ENCODE results near the gene ZNF236.
"Not testable (repeated sequence)": the region's sequence is repeated elsewhere in the genome, so short reads cannot be mapped to it uniquely, and the experiment has no call there.

The ZNF236 gene

DNA sequence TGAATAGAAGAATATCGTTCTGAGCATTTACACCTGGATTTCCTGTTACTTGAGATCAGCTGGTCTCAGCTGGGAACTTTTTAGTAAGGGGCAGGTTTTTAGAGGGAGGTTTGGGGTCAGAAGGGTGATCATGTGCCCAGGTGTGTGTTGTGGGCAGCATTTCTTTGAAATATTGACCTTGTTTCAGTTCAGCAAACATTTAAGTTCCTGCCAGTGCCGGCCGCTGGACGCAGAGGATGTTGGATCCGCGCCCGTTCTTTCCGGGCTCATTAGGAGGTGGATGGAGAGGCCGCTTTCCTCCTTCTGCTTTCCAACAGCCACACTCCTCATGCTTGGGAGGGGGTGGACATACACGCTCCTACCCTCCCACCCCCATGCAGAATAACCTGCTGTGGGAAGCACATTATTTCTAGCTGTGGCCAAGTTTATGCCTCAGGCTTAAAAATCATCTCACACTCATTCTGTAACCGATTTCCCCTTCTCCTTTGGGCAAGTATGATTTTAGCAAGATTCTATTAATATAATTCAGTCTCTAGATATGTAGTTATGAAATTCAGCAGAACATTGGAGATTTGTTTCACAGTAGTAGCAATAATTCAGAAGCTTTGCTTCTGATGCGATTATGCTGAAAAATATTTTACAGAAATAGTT lies 131.4 kb downstream of the ZNF236 start:
- no peak for DNase-seq

DNA sequence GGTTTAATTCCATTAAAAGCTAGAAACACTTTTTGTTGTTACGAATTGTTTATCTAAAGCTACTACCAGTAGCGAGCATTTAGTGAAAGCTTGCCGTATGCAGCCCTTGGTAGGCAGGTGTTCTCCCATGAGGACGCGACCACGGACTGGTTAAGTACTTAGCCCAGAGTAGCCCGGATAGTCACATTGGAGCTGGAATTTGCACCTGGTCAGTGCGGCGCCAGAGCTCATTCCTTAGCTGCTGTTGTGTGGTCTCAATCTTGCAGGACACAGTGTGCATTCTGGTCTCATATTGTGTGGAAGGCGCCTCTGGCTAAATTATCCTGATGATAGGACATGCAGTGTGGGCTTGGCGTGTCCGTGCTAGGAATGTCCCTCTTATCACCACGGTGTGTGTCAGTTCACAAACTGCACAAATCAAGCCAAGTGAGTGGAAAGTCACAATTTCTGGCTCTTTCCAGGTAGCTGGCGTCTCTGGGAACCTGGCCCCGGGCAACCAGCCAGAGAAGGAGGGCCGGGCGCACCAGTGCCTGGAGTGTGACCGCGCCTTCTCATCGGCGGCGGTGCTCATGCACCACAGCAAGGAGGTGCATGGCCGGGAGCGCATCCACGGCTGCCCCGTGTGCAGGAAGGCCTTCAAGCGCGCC lies 133.3 kb downstream of the ZNF236 start:
- no peak for DNase-seq

GRCh38 chr18:76956648-76957047 lies 134.3 kb downstream of the ZNF236 start:
- no peak for DNase-seq

DNA sequence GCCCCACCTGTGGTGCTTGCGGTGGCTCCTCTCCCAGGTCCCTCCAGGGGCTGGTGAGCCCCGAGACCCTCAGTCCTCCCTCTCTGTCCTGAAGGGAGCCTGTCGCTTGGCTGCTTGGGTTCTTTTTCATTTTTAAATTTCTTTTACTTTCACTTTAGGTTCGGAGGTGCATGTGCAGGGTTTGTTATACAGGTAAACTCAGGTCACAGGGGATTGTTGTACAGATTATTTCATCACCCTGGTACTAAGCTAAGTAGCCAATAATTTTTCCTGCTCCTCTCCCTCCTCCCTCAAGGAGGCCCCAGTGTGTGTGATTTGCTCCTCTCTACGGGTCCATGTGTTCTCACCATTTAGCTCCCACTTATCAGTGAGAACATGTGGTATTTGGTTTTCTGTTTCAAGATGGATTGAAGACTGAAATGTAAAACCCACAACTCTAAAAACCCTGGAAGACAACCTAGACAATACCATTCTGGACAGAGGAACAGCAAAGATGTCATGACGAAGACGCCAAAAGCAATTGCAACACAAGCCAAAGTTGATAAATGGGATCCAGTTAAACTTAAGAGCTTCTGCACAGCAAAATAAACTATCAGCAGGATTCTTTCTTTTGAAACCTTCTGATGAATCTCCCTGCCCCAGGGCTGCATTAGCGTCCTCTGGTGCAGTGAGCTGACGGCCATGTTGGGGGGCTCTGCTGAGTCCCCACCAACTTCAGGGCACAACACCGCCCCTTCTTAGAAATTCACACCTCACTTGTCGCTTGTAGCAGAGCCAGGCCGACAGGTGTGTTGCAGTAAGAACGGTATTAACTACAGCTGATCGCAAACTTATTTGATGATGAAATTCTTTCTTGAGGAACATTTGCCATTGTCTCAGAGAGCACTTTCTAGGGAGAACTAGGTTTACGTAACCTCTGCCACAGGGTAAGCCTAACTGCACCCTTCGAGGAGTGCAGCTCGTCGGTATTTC lies 135.3 kb downstream of the ZNF236 start:
- no peak for DNase-seq

DNA sequence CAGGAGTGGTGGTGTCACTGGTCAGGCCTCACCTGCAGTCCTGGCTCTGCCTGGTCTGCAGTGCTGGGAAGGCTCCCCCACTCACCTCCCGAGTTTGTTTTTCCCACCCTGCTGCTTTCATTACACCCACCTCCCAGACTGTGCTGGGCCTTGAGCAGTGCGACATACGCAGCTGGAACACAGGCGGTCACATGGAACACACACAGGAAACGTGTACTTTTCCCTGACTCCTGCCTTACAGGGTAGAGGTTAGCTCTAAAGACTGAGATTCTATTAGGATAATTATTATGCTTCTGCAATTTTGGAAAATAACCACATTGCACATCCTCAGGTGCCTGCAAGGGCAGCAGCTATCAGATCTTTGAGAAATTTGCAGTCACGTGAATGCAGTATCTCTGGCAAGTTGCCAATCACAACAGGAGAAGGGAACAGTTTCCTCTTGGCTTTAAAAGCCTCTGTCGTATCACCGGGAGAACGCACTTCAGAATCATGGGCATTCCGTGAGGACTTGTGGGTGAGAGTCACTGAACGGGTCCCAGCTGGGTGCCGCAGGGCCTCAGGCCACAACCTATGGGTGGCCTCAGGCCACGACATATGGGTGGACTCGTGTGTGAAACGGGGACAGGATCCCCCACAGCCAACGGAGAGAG lies 136.5 kb downstream of the ZNF236 start:
- no peak for DNase-seq

- DNase-seq, result no peak
Observed at GRCh38 chr18:76959605-76960004, 137.2 kb downstream of the ZNF236 start.

GRCh38 chr18:76960528-76961035 lies 138.2 kb downstream of the ZNF236 start:
- no peak for DNase-seq

DNA sequence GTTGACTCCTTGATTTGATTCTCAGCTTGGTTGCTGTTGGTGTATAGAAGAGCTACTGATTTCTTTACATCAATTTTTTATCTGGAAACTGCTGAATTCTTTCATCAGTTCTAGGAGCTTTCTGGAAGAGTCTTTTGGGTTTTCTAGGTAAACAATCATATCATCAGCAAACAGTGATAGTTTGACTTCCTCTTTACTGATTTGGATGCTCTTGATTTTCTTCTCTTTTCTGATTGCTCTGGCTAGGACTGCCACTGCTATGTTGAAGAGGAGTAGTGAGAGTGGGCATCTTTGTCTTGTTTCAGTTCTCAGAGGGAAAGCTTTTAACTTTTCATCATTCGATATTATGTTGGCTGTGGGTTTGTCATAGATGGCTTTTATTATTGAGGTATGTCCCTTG lies 140.5 kb downstream of the ZNF236 start:
- no peak for DNase-seq

- no peak for DNase-seq
Observed at GRCh38 chr18:76963936-76964335, 141.6 kb downstream of the ZNF236 start.

GRCh38 chr18:76965555-76966151 lies 143.3 kb downstream of the ZNF236 start:
- DNase-seq, result not testable (repeated sequence)

- not testable (repeated sequence) for DNase-seq
Observed at GRCh38 chr18:76967299-76967698, 144.9 kb downstream of the ZNF236 start.

DNA sequence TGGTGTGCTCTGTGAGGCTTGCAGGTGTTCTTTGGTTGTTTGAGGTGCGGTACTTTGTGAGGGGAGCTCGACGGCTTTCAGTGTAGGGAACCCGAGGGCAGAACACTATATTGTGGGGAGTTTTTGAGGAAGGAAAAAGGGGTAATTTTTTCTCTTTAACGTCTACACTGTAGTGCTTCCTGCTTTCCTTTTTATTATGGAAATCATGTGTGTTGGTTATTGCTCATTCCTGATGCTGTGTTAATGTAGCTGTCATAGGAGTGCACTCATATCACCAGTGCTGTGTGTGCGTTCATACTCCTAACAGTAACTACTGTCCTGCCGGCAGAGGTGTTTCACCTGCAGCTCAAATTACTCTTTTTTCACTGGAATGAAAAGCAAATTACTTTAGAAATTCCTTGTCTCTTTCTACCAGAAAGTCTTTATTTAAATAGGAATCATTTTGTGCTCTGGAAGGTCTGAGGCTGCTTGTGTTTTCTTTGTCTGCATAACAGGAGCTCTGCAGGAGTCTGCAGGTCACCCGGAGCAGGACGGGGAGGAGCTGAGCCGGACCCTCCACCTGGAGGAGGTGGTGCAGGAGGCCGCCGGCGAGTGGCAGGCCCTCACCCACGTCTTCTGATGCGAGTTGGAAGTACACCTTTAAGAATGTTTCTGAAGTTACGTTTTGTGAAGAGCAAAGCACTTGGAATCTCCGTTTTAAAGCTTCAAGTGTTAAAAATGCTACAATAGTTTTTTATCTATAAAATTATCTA lies 145.5 kb downstream of the ZNF236 start:
- DNase-seq, result no peak

DNA sequence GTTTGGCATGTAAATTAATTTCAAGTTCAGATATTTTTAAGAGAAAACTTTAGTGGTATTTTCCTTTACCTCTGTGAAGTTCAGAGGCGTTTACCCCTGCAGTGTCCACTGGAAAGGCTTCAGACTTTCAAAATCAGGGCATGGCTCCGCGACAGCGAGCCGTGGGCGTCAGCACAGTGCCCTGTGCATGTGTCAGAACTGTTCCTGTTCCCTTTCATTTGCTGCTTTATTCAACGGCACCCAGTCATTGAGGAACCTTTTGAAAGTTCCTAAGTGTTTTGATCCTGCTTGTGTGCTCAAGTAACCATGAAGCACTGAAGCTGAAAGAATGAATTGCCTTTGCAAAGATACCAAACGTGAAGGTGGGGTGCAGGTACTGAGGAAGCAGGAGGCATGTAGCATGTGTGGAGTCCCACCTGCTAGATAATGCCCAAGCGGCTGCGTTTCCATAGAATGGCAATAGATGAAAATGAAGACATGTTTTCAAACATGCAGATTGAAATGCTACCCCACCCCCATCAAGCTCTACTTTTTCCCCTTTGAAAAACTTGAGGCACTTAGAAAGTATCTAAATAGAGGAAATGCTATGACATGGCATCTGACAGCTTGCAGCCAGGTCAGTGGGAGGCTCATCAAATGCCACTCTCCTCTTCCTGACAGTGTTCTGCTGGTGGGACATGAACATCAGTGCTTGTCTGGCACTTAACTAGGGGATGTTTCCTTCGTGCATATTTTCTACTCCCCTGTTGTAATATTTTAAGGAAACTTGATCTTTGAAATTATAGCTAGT lies 148.6 kb downstream of the ZNF236 start:
- DNase-seq, result no peak

- no peak for DNase-seq
Observed at GRCh38 chr18:76972241-76972640, 149.9 kb downstream of the ZNF236 start.

- DNase-seq, result no peak
Observed at GRCh38 chr18:76972846-76973519, 150.6 kb downstream of the ZNF236 start.

GRCh38 chr18:76973520-76974266 lies 151.3 kb downstream of the ZNF236 start:
- DNase-seq, result no peak

- no peak for DNase-seq
Observed at GRCh38 chr18:76974386-76974785, 152.0 kb downstream of the ZNF236 start.

DNA sequence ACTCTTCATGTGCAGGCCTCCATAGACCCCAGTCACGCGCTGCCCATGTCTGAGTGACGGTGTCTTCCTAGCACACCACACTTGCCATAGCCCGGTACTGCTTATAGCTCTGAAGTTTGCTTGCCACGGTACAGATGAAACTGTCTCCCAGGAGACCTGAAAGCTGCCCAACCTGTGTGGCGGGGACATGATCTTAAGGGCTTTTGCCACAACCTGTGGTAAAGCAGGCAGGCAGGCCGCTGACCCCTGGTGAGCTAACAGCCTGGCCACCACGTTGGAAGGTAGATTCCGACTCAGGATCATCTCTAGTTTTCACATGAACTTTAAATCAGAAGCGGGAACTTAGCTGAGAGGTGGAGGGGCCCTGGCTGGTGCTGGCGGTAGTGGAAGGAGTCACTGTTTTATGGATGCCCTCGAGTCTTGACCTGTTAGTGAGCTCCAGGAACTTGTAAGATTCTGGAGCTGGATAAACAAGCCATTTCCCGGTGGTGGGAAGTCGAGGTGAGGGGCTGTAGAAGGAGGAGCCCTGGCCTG lies 153.3 kb downstream of the ZNF236 start:
- DNase-seq, result no peak

DNA sequence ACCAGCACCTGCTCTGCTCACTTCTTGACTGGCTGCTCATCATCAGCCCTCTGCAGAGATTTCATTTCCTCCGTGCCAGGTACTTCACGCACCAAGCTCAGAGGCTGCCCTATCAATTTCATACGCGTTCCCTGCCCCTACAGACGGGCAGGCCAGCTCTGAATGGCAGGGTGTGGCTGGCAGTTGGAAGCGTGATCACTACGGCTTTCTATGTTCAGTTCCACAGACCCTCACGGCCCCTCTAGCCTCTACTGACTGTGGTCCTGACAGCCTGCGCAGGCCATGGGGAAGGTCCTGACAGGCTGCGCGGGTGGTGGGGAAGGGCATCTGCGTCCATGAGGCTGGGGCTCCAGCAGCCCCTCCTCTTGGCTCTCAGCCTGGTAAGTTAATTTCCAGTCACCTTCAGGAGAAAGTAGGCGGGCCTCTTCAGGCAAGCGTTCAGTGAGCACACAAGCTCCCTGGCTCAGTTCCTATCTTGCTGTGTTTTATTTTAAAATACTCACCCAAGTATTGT lies 154.8 kb downstream of the ZNF236 start:
- peak; percentile 32 for DNase-seq
